AG04449 (cell line): Measurements from ENCODE around the gene NTRK3.

Experiments
- CTCF ChIA-PET: fragments of 350-600 bp; formaldehyde crosslinking; extraction: SDS; loops from one replicate; lab custom pipeline; 2021; ENCODE audit warnings: antibody characterized with exemption; lab: Yijun Ruan, JAX
- POLR2A ChIA-PET: fragments of 400-600, 350-600 bp; formaldehyde crosslinking; extraction: SDS; loops from one replicate; lab custom pipeline; 2020; ENCODE audit warnings: antibody characterized with exemption, inconsistent platforms; lab: Yijun Ruan, JAX
- DNase-seq: peaks from one replicate; pipeline ENCODE4 v3.0.0-alpha.2; 2010; ENCODE audit warnings: low read depth, low spot score
- H3K4me3 ChIP-seq: 2 replicates; pipeline ENCODE4 v1.5.1; 2011; ENCODE audit warnings: low read depth, mild to moderate bottlenecking, control low read depth, low read length
- TF ChIP-seq, protein P1 (sequence below): IDR thresholded peaks from one replicate; pipeline ENCODE4 v1.5.1; 2011; ENCODE audit warnings: mild to moderate bottlenecking, moderate library complexity, low read length, control low read depth, inconsistent platforms; ENCODE audit not compliant: insufficient read depth; ENCODE audit errors: missing control alignments

The NTRK3 gene

DNA sequence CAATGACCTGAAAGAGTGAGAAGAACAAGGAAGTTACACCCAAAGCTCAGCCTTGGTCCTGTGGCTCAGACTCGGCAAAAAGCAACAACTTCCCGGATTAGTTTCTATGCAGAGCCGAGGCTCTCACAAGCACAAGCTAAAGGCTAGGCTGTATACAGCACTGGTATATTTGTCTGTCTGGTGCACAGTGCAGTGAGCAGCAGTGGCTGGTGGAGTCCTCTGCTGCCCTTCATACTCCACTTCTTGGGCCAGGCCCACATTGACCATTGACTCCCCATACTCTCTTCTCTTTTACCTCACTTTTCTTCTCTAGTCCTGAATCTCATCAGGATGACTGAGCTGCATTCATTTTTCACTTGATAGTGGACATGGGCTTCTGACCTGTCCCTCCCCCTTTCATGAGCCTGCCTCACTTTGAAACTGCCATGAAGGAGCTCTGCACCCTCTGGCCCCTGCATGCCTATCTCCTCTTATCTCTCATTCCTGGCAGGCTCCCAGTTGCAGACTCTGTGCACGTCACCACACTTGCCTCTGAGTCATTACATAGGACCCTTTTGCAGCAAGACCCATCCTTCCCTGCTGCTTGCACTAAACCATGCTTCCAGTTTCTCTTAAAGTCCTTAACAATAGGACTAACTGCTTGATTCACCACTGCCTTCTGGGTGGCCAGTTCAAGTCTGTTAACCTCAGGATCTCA, 379.3 kb downstream of the NTRK3 start:
- TF ChIP-seq, protein P1, sequence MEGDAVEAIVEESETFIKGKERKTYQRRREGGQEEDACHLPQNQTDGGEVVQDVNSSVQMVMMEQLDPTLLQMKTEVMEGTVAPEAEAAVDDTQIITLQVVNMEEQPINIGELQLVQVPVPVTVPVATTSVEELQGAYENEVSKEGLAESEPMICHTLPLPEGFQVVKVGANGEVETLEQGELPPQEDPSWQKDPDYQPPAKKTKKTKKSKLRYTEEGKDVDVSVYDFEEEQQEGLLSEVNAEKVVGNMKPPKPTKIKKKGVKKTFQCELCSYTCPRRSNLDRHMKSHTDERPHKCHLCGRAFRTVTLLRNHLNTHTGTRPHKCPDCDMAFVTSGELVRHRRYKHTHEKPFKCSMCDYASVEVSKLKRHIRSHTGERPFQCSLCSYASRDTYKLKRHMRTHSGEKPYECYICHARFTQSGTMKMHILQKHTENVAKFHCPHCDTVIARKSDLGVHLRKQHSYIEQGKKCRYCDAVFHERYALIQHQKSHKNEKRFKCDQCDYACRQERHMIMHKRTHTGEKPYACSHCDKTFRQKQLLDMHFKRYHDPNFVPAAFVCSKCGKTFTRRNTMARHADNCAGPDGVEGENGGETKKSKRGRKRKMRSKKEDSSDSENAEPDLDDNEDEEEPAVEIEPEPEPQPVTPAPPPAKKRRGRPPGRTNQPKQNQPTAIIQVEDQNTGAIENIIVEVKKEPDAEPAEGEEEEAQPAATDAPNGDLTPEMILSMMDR, result no peak
- H3K4me3 ChIP-seq, result no peak overlapping the region
- DNase-seq, result no peak
- ChIA-PET POLR2A (no interaction called here), CTCF (no interaction called here)

DNA sequence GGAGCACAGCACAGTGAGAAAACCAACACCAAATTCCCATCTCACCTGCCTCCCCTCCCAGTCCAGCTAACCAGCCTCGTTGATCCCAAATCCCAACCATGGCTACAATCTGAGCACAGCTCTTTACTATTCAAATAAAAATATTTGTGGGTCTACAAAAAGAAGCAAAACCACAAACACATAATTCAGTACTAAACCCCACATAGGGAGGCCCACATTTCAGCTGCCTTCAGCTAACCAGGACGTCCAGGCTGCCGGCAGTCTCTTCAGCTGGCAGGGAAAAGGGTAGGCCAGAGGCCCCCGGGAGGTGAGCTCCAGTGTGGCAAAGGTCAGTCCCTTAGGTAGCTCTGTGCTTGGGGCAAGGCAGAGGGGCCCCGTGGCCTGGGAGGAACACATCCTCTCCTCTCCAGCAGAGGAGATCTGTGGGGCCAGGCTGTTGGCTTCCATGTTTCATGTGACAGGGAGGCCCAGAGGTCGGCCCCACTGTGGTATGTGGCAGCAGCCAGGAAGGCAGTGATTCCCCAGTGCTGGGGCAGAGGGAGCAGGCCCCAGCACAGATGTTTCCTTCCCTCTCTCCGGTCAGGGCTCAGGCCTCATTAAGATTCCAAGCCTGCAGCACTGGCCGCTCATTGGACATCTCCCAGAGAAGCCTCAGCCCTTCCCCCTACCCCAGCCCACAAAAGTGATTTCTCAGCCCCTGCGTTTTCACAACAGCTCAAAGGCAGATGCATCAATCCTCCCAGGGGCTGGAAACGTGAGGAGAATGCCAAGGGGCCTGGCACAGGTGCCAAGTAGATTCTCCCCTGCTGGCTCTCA, 381.4 kb downstream of the NTRK3 start:
- no peak overlapping the region for H3K4me3 ChIP-seq
- DNase-seq, result no peak
- CTCF ChIA-PET, result no interaction called here
- POLR2A ChIA-PET, result interaction anchor here (1.2 kb wide), 1 partner anchor 58 kb away, joined by 3 read pairs; no protein-coding TSS in a partner anchor
- TF ChIP-seq, protein P1, result no peak

DNA sequence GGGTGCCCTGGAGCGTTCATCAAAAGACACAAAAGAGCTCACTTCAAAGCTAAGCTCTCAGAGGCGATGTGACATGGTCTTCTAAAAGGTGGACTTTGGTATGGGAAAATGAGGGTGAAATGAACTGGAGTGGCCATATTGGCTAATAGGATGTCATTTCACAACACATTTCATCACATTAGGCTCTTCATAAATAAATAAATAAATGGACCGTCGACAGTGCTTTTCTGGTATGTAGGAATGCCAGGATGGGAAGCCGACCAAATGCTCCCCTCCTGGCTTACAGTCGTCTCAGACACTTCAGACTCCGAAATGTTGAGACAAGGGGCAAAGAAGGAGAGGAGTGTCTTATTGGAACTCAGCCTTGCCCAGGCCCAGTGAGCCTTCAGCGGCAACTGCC, 383.0 kb downstream of the NTRK3 start:
- DNase-seq, result no peak
- TF ChIP-seq, protein P1, result no peak
- CTCF ChIA-PET, result no interaction called here
- no peak overlapping the region for H3K4me3 ChIP-seq
- POLR2A ChIA-PET, result no interaction called here

DNA sequence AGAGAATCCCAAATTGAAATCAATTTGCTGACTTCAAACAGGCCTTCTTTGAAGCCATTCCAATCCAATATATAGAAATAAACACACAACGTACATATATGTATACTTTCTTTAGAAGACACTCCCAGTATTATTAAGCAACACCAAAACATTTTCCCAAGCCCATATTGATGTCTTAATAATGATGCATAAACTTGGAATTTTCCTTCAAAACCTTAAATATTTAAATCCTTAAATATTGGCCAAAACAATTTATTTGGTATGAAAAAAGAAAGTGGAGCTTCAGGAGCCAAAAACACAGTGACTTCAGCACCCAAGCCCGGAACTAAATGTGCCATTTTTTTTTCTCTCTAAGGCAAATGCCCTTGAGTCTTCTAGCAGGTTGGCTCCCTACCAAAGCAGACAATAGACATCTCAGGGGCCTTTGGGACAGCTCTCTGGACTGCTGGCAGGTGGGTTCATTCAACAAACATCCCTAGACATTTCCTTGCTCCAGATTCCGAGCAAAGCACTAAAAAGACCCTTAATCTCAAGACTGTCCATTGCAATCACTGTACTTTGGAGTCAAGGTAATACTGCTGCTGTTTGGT, 384.7 kb downstream of the NTRK3 start:
- POLR2A ChIA-PET, result no interaction called here
- CTCF ChIA-PET, result no interaction called here
- no peak overlapping the region for H3K4me3 ChIP-seq
- TF ChIP-seq, protein P1, result no peak
- DNase-seq, result no peak

DNA sequence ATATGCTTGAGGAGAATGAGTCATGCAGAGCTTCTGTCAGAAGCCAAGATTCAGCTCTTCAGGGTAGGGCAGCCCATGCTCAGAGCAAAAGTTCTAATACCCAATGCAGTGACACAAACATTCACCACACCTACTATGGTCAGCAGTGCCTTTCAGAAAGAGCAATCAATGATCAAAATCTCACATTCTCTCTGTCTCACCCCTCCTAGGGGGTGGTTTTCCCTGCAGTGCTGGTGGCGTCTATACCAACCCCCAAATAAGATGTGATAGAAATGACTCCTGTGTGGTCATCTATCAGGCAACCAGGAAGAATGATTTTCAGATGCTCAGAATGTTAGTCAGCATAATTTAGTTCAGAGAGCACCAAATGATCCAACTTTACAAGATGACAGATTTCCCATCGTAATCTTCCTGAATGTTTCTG, 385.3 kb downstream of the NTRK3 start:
- TF ChIP-seq, protein P1, result no peak
- no peak overlapping the region for H3K4me3 ChIP-seq
- POLR2A ChIA-PET, result interaction anchor here (0.7 kb wide), 1 partner anchor 213 kb away, joined by 3 read pairs; no protein-coding TSS in a partner anchor
- no peak for DNase-seq
- CTCF ChIA-PET, result no interaction called here

DNA sequence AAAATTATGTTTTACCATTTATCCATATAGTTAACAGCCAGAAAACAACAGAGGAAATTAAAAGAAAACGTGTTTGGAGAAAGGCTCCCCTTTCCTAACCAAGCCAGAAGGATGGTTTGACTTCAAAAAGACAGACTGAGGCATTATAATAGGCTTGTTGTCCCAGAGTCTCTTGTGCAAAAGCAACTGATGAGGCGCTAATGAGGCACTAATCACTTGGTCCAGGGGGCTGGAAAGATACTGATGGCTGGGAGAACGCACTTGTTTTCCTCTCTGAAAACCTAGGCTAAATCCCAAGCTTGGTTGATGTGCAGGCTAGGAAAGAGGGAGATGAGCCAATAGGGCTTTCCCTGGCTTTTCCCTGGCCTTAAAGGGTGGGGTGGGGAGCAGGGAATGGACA, 389.6 kb downstream of the NTRK3 start:
- TF ChIP-seq, protein P1, result no peak
- no peak for DNase-seq
- ChIA-PET CTCF (no interaction called here), POLR2A (no interaction called here)
- H3K4me3 ChIP-seq, result no peak overlapping the region
